Measurements from ENCODE around the gene PELI2. TPM values are rescaled to one million over a fixed set of nuclear protein-coding genes. Genes with fewer than 3 reads are reported as not detected.

Gene PELI2
- polyA plus RNA-seq, 1 donor (not counting 4 experiments of a cell fraction or from before 2014, with no cell fraction given), result not detected

GRCh38 chr14:56289155-56289554, 170.9 kb downstream of the PELI2 start:
- no peak for TF ChIP-seq CTCF (optimal IDR thresholded peaks at IDR 0.05 in 1 of 3, IDR thresholded peaks at IDR 0.05 in 1 of 3, conservative IDR thresholded peaks at IDR 0.05 in 1 of 3; ENCODE audit: extremely low read depth in 1 of 3, insufficient read depth in 2 of 3, low read length in 3 of 3)
- TF ChIP-seq EZH2 (IDR thresholded peaks at IDR 0.05; ENCODE audit: low read length), result no peak
- Histone ChIP-seq H3K9ac (ENCODE audit: control insufficient read depth, extremely low read depth, insufficient read depth, low read length) (no peak overlapping the region), H3K4me1 (ENCODE audit: control insufficient read depth, extremely low read depth, insufficient read depth, low read length) (no peaks in the 10 kb centered on the region), H3K4me2 (ENCODE audit: control insufficient read depth, extremely low read depth, insufficient read depth, low read depth, low read length) (no peak overlapping the region), H3K27me3 (ENCODE audit: control insufficient read depth, extremely low read depth, insufficient read depth, low read length) (no peaks in the 10 kb centered on the region), H2AFZ (ENCODE audit: control insufficient read depth, low read length) (no peak overlapping the region), H3K9me1 (ENCODE audit: control insufficient read depth, extremely low read depth, insufficient read depth, low read length) (no peaks in the 10 kb centered on the region), H3K79me2 (ENCODE audit: control insufficient read depth, insufficient read depth, low read length) (no peaks in the 10 kb centered on the region), H3K27ac (ENCODE audit: control insufficient read depth, insufficient read depth, low read length) (no peak overlapping the region), H3K9me3 (ENCODE audit: control insufficient read depth, low read depth, low read length) (no peaks in the 10 kb centered on the region), H4K20me1 (ENCODE audit: control insufficient read depth, extremely low read depth, insufficient read depth, low read length) (no peaks in the 10 kb centered on the region), H3K36me3 (ENCODE audit: control insufficient read depth in 2 of 2, extremely low read depth in 1 of 2, insufficient read depth in 2 of 2, low read length in 2 of 2) (no peaks in the 10 kb centered on the region), H3K4me3 (ENCODE audit: control insufficient read depth in 2 of 3, extremely low read depth in 1 of 3, insufficient read depth in 2 of 3, low read depth in 1 of 3, low read length in 3 of 3) (no peak overlapping the region)
- dilution Hi-C loops (cut with MboI; ENCODE audit: extremely low pct_ligation_motif_present, low sequenced_read_pairs), result no loop called here
- DNase-seq (ENCODE audit: low read depth, low spot score), result no peak
- no peak for FAIRE-seq

- no peaks in the 10 kb centered on the region for H3K79me2 ChIP-seq (ENCODE audit: control insufficient read depth, insufficient read depth, low read length)
- H3K4me3 ChIP-seq (ENCODE audit: control insufficient read depth in 2 of 3, extremely low read depth in 1 of 3, insufficient read depth in 2 of 3, low read depth in 1 of 3, low read length in 3 of 3), result no peak overlapping the region
- dilution Hi-C loops (cut with MboI; ENCODE audit: extremely low pct_ligation_motif_present, low sequenced_read_pairs), result no loop called here
- no peaks in the 10 kb centered on the region for H3K27me3 ChIP-seq (ENCODE audit: control insufficient read depth, extremely low read depth, insufficient read depth, low read length)
- no peak overlapping the region for H2AFZ ChIP-seq (ENCODE audit: control insufficient read depth, low read length)
- H3K4me2 ChIP-seq (ENCODE audit: control insufficient read depth, extremely low read depth, insufficient read depth, low read depth, low read length), result no peak overlapping the region
- no peaks in the 10 kb centered on the region for H4K20me1 ChIP-seq (ENCODE audit: control insufficient read depth, extremely low read depth, insufficient read depth, low read length)
- DNase-seq (ENCODE audit: low read depth, low spot score) (no peak), FAIRE-seq (no peak)
- no peaks in the 10 kb centered on the region for H3K36me3 ChIP-seq (ENCODE audit: control insufficient read depth in 2 of 2, extremely low read depth in 1 of 2, insufficient read depth in 2 of 2, low read length in 2 of 2)
- H3K4me1 ChIP-seq (ENCODE audit: control insufficient read depth, extremely low read depth, insufficient read depth, low read length), result no peaks in the 10 kb centered on the region
- no peak for TF ChIP-seq CTCF (optimal IDR thresholded peaks at IDR 0.05 in 1 of 3, IDR thresholded peaks at IDR 0.05 in 1 of 3, conservative IDR thresholded peaks at IDR 0.05 in 1 of 3; ENCODE audit: extremely low read depth in 1 of 3, insufficient read depth in 2 of 3, low read length in 3 of 3)
- H3K9me1 ChIP-seq (ENCODE audit: control insufficient read depth, extremely low read depth, insufficient read depth, low read length), result no peaks in the 10 kb centered on the region
- no peaks in the 10 kb centered on the region for H3K9me3 ChIP-seq (ENCODE audit: control insufficient read depth, low read depth, low read length)
- H3K9ac ChIP-seq (ENCODE audit: control insufficient read depth, extremely low read depth, insufficient read depth, low read length), result no peak overlapping the region
- no peak overlapping the region for H3K27ac ChIP-seq (ENCODE audit: control insufficient read depth, insufficient read depth, low read length)
Observed at GRCh38 chr14:56290195-56290594, 172.0 kb downstream of the PELI2 start.

Data from keratinocyte (primary cell).